NCI-H526 (cell line): ENCODE data around the gene NLRP7.

Experiments
- DNase-seq, 2 experiments: peaks; one replicate each; lab custom pipeline; 2025; lab: John Stamatoyannopoulos, UW

The NLRP7 gene

GRCh38 chr19:54873990-54874389 is 73.3 kb downstream of the NLRP7 start, which contains the start of gene FCAR:
FCAR (plus strand) TSS chr19:54874235; CDS start chr19:54874290, 55 bp downstream.
- DNase-seq: no peak
